Adipose tissue (tissue), 3 donors: Measurements from ENCODE around the gene DRGX. TPM values are rescaled to one million over a fixed set of nuclear protein-coding genes. Genes with fewer than 3 reads are reported as not detected.

Source experiments
- H3K27ac ChIP-seq: one replicate; pipeline ENCODE4 v1.5.1; 2013; ENCODE audit warnings: low read depth, low read length
- WGBS, 3 donors: extraction: QIAGEN DNeasy Blood & Tissue Kit; methylation state at CpG; one replicate each; pipeline ENCODE4 v1.1.7; 2013; 5-methylcytosine and 5-hydroxymethylcytosine counted together
- polyA plus RNA-seq, 3 donors: library from polyadenylated mRNA; stranded (reverse); fragments of 200-250 nt; gene quantifications; one replicate each; pipeline ENCODE4 v1.2.3, GENCODE V29; 2013
- donor health status: healthy with polysubstance abuse.
- donor health status: Bipolar disorder and iron deficiency.
- donor health status: healthy.

The DRGX gene
- not detected for polyA plus RNA-seq

DNA sequence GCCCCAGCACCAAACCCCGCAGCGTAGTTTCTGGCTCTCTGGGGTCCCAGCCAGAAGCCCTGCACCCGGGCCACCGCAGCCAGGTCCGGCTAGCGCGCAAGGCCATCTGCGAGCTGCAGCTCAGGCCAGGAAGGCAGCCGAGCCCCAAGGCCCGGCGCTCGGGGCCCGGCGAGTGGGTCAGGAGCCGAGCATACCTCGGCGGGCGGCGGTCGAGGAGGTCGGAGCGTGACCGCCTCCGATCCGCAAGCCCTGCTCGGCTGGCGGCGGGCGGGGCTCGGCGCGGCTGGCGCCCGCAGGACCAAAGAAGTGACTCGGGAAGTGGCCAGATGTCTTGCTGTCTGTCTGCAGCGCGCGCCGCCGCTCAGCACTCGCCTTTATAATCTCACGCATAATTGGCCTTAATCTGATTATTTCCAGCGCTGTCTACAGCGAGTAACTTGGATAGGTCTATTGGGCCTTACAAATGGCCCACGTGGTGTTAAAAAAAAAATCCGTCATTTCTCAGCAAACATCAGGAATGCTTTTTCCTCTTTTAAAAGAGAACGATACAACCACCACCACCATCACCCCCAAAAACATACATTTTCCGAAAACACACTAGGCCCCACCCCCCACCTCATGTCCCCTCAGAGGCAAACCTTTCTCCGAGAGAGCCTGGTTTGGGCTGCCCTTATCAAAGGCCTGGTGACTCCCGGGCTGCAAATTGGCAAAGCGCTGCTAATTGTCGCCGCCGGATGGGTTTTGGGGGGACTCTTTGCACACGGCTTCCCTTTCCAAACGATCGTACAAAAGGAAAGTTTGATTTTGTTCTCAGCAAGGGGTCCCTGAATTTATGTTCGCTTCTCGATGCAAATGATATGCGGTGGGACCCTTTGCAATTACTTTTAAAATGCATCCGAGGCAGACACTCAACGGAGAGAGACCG is at the start of gene DRGX:
TSS of gene DRGX (minus strand) at position 349 of the 925 bp plus-strand sequence. CDS start 649 bp downstream, outside the sequence.
- H3K27ac ChIP-seq = no peak within 1 kb of the TSS
- WGBS, 3 donors = 3 to 4% (median 4%) methylated on average over 63 of the region's 63 CpGs

DNA sequence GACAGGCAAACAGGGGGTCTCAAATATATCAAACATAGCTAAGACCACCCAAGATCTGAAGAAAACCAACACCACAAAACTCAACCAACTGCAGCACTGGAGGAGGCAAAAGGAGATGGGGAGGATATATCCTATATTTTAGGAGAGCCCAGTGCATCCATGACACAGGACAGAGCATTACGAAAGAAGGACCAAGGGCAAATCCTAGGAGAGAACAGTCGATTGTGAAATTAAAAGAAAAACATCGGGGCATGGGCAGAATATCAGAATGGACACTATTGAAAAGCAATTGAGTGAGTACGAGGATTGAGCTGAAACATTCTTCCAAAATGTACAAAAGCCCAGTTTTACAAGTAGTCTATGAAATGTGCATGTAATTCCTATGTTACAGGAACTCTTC is 48.5 kb upstream of the DRGX start:
- WGBS, 3 donors = 75 to 89% (median 86%) methylated on average over 4 of the region's 4 CpGs
- H3K27ac ChIP-seq = no peak overlapping the region

DNA sequence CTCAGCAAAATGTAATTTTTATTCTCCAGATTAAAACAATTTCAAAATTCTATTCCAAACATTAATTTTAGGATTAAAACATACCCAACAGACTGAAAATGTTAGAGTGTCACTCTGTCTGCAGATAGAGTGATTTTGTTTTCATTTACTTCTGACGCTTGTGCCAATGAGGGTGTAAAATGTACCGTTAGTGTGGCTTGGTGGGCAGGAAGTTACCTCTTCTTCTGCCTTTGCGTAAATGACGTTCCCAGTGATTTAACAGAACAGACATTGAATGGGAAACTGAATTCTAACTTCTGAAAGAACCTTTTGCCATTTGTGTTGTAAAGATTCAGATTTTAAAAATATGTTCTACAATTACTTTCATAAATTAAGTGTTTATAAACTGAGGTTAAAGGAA is 47.0 kb upstream of the DRGX start:
- 60 to 92% (median 63%) methylated on average over 4 of the region's 4 CpGs for WGBS, 3 donors
- no peak overlapping the region for H3K27ac ChIP-seq

DNA sequence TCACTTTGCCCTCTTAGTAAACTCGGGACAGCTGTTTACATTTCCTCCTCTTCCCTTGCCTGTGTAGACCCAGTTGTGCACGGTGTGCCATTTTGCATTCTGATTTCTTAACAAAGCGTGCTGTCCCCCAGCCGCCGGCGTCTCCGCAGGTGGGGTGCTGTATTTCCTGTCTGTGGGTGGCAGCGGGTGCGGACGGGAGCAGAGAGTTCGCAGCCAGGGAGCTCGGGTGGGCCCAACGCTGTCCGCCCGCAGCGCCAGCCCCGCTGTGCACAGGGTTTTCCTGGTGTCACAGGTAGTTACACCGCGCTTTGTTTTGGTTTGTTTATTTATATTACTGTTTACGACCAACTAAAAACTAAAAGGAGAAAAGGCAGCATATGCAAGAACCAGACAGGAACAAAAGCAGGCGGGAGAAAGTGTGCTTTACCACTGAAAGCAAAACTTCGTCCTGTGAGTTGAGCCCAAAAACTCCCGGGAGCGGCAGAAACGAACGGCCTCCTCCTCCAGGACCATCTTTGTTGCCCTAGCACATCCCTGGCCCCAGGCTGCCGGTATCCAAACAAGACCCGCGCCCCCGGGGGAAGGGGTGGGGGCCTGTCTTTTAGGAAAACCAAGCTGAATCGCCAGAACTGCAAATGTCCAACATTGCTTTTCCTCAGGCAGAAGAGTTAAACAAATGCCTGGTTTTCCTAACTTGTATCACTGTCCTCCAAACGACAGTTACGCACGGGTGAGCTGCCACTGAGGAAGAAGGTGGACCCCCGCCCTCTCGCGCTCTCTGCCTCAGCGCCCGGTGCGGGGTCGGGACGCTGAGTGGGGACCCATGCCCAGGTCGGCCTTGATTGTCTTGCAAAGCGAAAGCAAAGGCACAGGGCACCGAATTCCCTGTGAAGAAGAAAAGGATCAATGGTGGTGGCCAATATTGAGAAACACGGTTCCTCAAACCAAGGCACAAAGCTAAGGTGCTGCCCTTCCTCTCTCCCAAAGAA is 45.9 kb upstream of the DRGX start:
- H3K27ac ChIP-seq = no peak overlapping the region
- WGBS, 3 donors = 26 to 64% (median 45%) methylated on average over 46 of the region's 46 CpGs

DNA sequence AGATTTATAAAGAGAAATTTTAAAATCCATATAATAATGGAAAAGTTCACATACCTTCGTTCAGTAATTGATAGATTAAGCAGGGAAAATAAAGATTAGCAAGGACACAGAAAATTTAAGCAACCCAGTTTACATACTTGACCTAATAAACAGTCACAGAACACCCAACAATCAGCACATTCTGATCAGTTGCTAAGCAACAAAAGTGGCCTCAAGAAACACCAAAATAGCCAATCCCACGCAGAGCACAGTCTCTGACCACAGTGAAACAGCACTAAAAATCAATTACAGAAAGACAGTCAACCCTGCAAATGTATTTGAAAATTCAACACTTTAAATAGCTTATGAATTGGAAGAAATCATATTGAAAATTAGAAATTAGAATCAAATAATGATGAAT is 39.3 kb upstream of the DRGX start:
- no peak overlapping the region for H3K27ac ChIP-seq
- WGBS, 3 donors = 52 to 93% (median 88%) methylated on average over 2 of the region's 2 CpGs

DNA sequence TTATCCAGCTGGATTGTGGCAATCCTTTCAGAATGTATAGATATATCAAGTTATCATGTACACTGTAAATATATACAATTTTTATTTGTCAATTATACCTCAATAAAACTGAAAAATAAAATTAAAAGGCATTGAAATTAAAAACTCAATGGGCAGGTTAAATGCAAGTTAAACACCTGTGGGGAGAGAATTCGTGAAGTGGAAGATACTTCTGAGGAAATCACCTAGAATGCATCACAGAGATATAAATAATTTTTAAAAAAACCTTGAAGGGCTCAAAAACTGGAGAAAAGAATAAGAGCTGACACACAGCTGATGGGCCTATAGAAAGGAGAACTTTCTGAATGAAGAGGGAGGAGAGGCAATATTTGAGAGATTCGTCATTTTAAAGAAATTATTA is 37.2 kb upstream of the DRGX start:
- WGBS, 3 donors = 88 to 95% (median 89%) methylated on average over 2 of the region's 2 CpGs
- H3K27ac ChIP-seq = no peak overlapping the region

DNA sequence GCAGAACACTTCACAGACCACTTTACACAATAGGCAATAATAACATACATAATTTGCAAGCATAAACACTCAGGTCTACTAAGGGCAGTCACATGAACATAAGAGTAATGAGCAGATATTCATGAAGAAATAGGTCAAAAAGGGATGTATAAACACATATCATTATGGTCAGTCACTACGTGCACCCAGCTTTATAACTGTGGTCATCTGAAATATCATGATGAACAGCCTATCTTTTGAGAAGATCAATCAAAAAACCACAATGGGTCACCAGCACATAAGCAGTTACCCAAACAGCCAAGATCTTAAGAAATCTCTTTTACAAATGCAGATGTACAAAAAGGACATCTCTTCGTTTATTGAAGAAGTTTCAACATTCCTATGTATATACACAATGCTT is 35.5 kb upstream of the DRGX start:
- H3K27ac ChIP-seq = no peak overlapping the region
- WGBS, 3 donors = 58 to 83% (median 74%) methylated on average over 2 of the region's 2 CpGs

DNA sequence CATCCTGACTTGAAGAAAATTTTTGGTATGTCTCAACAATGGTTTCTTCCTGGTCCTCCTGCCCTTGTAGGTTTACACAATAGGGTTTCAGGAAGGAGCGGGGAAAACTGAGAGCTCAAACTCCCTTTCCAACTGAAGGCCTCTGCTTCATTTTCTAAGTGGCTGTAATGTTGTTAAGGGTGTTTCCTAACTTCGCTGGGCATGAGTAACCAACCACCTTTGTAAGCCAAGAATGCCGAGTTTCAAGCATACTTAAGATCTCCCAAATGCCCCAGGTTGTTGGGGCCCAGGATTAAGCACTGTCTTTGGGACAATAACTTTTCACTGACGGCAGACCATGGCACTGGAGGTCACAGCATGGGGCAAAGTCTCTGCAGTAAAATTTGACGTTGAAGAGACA is 33.6 kb upstream of the DRGX start:
- H3K27ac ChIP-seq = no peak overlapping the region
- WGBS, 3 donors = 71 to 86% (median 72%) methylated on average over 5 of the region's 5 CpGs

DNA sequence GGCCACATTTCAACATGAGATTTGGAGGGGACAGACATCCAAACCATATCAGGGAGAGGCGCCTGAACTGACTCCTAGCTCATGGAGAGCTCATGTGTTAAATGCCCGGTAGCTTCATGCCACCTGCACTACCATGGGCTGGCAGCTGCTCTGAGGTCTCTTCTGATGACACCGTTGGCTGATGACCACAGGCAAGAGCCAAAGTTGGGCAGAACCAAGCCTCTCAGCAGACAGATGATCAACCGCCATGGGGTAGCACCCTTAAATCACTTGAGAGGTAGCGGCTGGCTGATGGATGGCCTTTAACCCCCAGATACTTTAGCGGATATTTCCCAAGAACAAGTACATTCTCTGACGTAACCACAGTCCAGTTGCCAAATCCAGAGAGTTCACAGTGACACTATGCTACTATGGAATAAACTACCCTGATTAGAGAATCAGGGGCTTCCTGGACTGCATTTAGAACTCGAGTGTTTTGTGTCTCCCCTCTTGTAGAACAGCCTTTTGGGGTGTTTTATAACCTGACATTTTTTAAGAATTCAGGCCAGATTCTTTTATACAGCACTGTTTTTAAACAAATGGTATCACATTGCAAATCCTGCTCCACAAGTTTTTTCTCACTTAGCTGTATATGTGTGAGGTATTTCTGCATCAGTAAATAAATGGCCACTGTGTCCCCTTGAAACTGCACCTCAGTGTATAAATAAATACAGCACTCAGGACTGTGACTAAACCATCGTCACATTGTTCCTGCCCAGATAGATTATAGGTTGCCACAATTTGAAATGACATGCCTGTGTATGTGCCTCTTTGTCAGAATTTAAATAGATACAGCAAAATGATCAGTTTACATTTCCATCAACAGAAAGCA is 30.8 kb upstream of the DRGX start:
- WGBS, 3 donors = 69 to 84% (median 77%) methylated on average over 9 of the region's 9 CpGs
- no peak overlapping the region for H3K27ac ChIP-seq

DNA sequence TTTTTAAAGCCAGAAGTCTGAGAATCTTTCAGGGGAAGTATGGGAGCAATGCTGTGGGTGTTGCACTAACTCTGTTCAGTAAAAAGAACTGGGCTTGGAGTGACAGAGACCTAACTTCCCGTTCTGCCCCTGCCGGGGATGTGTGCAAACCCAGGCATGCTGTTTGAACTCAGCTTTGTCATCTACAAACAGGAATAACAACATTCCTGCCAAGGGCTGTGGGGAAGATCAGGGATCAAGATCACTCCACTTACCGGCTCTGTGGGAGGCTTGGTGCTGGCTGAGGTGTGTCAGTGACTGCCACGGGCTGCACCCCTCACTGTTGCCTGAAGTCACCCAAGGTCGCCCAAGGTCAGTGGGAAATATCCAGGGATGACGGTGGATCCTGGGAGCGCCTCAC is 23.1 kb upstream of the DRGX start:
- H3K27ac ChIP-seq = no peak overlapping the region
- 45 to 70% (median 69%) methylated on average over 7 of the region's 7 CpGs for WGBS, 3 donors

DNA sequence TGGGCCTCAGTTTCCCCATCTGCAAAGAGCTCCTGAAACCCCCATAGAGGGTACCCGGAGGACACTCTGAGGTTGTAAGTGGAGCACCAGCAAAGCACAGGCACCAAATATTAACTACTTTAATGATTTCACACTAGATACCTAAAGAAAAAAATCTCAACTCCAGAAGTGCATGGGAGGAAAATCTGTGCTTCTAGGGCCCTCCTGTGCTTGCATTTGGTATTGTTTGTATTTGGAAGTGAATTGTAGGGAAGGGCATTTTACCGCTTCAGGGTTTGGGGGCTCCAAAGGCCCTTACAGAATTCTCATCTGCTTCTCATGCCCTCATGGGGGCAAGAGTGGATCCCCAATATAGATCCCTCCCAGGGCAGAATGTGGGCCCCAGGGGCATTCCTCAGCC is 22.4 kb upstream of the DRGX start:
- H3K27ac ChIP-seq = no peak overlapping the region
- 83 to 90% (median 89%) methylated on average over 2 of the region's 2 CpGs for WGBS, 3 donors

DNA sequence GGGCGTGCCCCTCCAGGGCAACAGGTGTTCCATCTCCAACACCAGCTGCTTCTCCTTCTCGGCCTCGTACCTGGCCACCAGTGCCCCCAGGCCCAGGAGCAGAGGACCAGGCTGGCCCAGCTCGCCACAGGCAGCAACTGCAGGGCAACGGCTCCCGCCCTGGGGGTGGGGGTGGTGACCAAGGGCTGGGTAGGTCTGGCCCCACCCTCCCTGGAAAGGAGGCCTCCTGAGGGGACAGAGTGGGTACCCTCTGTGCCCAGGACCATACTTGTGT is 22.1 kb upstream of the DRGX start:
- WGBS, 3 donors = 82 to 86% (median 84%) methylated on average over 6 of the region's 6 CpGs
- H3K27ac ChIP-seq = no peak overlapping the region

DNA sequence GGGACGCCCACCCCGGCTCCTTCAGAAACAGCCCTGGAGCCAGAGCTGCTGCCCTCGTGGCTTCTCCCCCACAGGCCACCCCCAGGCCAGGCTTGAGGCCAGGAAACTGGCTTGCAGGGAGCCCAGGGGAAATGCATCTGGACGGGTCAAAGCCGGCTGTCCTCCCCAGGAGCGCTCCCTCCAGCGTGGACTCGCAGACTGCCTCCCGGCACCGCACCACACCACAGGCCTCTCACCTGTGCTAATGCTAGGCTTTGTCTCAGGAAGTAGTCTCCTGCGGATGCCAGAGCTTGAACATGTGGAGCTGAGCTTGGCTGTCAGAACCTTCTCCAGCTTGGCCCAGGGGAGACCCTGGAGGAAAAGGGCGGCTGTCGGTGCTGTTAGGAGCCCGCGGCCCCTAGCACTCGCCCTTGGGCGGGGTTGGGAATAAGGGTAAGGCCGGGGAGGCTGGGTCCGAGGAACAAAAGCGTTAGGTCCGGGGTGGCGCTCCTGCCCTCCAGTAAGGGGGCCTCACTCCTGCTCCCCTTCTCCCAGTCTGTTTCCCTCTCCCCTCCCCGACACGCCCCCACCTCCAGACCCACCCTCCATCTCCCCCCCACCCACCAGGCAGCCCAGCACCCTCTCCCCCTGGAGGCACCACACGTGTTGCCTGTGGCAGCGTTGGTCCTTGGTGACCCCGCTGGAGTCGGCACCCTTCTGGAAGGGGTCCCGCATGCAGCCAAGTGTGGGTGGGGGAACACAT is 21.6 kb upstream of the DRGX start:
- 75 to 86% (median 82%) methylated on average over 28 to 29 of the region's 29 CpGs for WGBS, 3 donors
- no peak overlapping the region for H3K27ac ChIP-seq

DNA sequence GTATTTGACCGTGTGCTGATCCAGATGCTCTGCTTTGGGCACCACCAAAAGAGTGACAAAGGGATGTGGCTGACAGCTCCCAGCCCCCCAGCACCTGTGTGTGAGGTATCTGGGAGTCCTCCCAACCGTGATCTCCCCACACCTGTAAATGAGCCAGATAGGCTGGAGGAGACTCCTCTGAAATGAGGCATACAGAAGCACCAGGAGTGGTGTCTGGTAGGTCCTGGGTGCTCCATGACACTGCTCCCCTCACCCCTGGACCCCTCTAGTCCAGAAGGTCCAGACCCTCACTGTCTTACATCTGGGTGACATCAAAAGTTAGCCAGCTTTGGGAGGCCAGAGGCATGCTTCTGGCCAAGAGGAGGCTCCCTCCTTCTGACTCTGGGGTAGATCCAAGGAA is 20.0 kb upstream of the DRGX start:
- no peak overlapping the region for H3K27ac ChIP-seq
- 75 to 89% (median 84%) methylated on average over 2 of the region's 2 CpGs for WGBS, 3 donors

DNA sequence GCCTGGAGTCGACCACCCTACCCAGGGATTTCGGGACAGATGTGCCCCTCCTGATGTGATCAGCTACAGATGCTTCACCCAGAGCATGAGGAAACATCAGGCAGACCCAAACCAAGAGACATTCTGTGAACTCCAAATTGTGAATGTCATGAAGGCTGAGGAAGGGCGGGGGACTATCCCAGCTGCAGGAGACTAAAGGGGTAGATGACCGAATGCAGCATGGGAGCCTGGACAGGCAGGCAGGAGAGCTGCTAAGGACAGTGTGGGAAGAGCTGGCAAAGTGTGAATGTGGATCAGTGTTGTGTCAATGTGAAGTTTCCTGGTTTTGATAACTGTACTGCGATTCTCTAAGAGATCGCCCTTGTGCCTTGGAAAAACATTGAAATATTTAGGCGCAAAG is 19.2 kb upstream of the DRGX start:
- 79 to 90% (median 84%) methylated on average over 7 of the region's 7 CpGs for WGBS, 3 donors
- no peak overlapping the region for H3K27ac ChIP-seq

DNA sequence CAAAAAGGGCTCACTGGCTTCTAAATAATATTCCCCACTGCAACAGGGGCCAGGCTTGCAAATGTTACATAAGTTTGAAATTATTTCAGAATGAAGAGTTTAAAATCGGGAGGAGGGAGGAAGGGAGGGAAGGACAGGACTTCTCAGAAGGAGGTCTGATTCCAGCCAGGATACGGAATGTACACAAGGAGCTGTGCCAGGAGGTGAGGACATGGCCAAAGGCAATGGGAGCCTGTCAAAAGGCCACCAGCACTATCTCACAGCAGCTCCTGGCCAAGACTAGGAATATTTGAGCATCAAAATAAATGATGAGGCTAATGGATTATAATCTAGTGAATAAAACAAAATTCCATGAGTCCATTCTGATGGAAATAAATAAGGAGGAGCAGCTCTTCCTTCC is 18.6 kb upstream of the DRGX start:
- WGBS, 3 donors = 27 to 55% (median 53%) methylated on average over 2 of the region's 2 CpGs
- no peak overlapping the region for H3K27ac ChIP-seq

DNA sequence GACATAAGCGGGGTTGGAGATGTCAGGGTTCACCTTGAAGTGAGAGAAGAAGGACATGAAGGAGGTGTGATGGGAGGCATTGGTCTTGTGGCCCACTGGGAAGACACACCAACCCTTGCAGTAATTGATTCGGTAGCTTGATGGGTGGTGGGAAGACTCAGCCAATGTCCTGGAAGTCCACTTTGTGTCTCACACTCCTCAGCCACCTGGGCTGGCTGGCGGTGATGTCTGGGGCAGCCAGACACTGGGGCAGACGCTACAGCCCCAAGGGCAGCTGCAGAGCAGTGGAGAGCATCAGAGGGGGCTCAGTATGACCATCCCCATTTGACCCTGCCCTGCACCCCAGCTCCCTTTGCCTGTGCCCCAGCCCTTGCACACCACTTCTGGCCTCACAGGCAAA is 16.7 kb upstream of the DRGX start:
- WGBS, 3 donors = 92 to 99% (median 94%) methylated on average over 4 of the region's 4 CpGs
- no peak overlapping the region for H3K27ac ChIP-seq
